Breast epithelium (tissue), 4 donors: ENCODE data around the gene MYO5B. TPM values are rescaled to one million over a fixed set of nuclear protein-coding genes. Genes with fewer than 3 reads are reported as not detected.

Experiments
- DNase-seq, 2 donors: peaks; one replicate each; pipeline ENCODE4 v3.0.0-alpha.2; 2019; ENCODE audit warnings: low spot score in 2 of 2
- H3K27ac ChIP-seq, 2 donors: fragments of 200-600 bp; sonication (generic) in 1 of 2; one replicate each; pipeline ENCODE4 v1.5.1; 2016 to 2019; ENCODE audit warnings: mild to moderate bottlenecking in 1 of 2
- H3K27me3 ChIP-seq, 2 donors: fragments of 200-600 bp; sonication (generic) in 1 of 2; one replicate each; pipeline versions ENCODE4 v1.5.1 to v1.6.0; 2017 to 2019; ENCODE audit warnings: control low read depth in 1 of 2, mild to moderate bottlenecking in 1 of 2
- H3K36me3 ChIP-seq: fragments of 200-600 bp; one replicate; pipeline ENCODE4 v1.5.1; 2019
- H3K4me1 ChIP-seq, 2 donors: fragments of 200-600 bp; sonication (generic); one replicate each; pipeline ENCODE4 v1.5.1; 2016 to 2019; ENCODE audit warnings: control low read depth in 1 of 2
- H3K4me3 ChIP-seq, 3 donors: fragments of 200-600 bp; sonication (generic); 1 replicate in 2 of 3; 2 replicates in 1 of 3; pipeline ENCODE4 v1.5.1; 2016 to 2019; ENCODE audit warnings: mild to moderate bottlenecking in 3 of 3, moderate library complexity in 2 of 3
- H3K9me3 ChIP-seq, 2 donors: fragments of 200-600 bp; sonication (generic) in 1 of 2; one replicate each; pipeline ENCODE4 v1.5.1; 2016 to 2019; ENCODE audit warnings: control low read depth in 1 of 2
- POLR2A ChIP-seq: fragments of 450-650 bp; IDR thresholded peaks from one replicate; pipeline ENCODE4 v1.6.1; 2016; ENCODE audit warnings: antibody characterized with exemption, mild to moderate bottlenecking, moderate library complexity
- POLR2AphosphoS5 ChIP-seq, 3 donors: sonication (generic); formaldehyde crosslinking; IDR thresholded peaks; one replicate each; pipeline ENCODE4 v1.6.1; 2017; ENCODE audit warnings: antibody characterized with exemption in 3 of 3
- intact Hi-C: fragments of 100-400 bp; cut with DNase I; formaldehyde crosslinking; loops from one replicate; pipeline ENCODE4 v1.15.1; 2023; ENCODE audit warnings: low total_unique reads
- total RNA-seq, 3 donors: library from RNA; depleted of rRNA; stranded (reverse); fragments of >200 nt; gene quantifications; one replicate each; pipeline ENCODE4 v1.1.0, GENCODE V29; 2016
- TF ChIP-seq, protein P1 (sequence below), 3 donors: fragments of 450-650 bp; IDR thresholded peaks; one replicate each; pipeline ENCODE4 v1.5.1; 2016 to 2017; ENCODE audit warnings: antibody characterized with exemption in 3 of 3, mild to moderate bottlenecking in 3 of 3, moderate library complexity in 3 of 3

MYO5B gene
- total RNA-seq, 3 donors from 2014 or later, result 2.4 to 53.1 (median 22.0) TPM

DNA sequence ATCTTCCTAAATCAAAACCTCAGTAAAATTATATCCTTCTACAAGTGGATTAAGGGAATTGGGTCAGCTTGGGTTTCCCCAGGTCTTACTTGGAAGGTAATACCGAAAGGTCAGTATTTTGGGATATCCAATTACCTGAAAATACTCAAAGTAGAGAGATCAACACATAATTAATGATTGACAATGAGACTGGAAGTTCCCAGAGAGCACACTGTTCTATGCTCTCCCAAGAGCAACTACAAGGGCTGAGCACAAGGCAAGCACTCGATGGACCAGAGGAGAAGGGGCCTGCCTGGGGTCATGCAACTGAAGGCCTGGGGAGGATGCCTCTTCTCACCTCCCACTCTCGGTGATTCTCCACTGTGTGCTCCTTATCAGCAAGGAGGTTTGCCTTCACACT, 222.4 kb downstream of the MYO5B start:
- no peak for DNase-seq
- Histone ChIP-seq H3K36me3 (no peaks in the 10 kb centered on the region), H3K9me3 (no peaks in the 10 kb centered on the region), H3K4me3 (no peak overlapping the region), H3K4me1 (no peaks in the 10 kb centered on the region), H3K27ac (no peak overlapping the region), H3K27me3 (no peaks in the 10 kb centered on the region)
- no peak for TF ChIP-seq POLR2AphosphoS5 (IDR thresholded peaks at IDR 0.05)
- TF ChIP-seq POLR2A, result no peak
- TF ChIP-seq, protein P1, sequence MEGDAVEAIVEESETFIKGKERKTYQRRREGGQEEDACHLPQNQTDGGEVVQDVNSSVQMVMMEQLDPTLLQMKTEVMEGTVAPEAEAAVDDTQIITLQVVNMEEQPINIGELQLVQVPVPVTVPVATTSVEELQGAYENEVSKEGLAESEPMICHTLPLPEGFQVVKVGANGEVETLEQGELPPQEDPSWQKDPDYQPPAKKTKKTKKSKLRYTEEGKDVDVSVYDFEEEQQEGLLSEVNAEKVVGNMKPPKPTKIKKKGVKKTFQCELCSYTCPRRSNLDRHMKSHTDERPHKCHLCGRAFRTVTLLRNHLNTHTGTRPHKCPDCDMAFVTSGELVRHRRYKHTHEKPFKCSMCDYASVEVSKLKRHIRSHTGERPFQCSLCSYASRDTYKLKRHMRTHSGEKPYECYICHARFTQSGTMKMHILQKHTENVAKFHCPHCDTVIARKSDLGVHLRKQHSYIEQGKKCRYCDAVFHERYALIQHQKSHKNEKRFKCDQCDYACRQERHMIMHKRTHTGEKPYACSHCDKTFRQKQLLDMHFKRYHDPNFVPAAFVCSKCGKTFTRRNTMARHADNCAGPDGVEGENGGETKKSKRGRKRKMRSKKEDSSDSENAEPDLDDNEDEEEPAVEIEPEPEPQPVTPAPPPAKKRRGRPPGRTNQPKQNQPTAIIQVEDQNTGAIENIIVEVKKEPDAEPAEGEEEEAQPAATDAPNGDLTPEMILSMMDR (IDR thresholded peaks at IDR 0.05), result no peak
- intact Hi-C loops, result no loop called here

- no peaks in the 10 kb centered on the region for H3K4me1 ChIP-seq
- TF ChIP-seq POLR2A (no peak), POLR2AphosphoS5 (IDR thresholded peaks at IDR 0.05) (no peak)
- TF ChIP-seq, protein P1 (IDR thresholded peaks at IDR 0.05), result no peak
- no peak for DNase-seq
- H3K27me3 ChIP-seq, result no peaks in the 10 kb centered on the region
- H3K36me3 ChIP-seq, result no peaks in the 10 kb centered on the region
- no peak overlapping the region for H3K4me3 ChIP-seq
- no peaks in the 10 kb centered on the region for H3K9me3 ChIP-seq
- H3K27ac ChIP-seq, result no peak overlapping the region
- intact Hi-C loops, result no loop called here
Measured at GRCh38 chr18:49971462-49971861, 223.5 kb downstream of the MYO5B start.

DNA sequence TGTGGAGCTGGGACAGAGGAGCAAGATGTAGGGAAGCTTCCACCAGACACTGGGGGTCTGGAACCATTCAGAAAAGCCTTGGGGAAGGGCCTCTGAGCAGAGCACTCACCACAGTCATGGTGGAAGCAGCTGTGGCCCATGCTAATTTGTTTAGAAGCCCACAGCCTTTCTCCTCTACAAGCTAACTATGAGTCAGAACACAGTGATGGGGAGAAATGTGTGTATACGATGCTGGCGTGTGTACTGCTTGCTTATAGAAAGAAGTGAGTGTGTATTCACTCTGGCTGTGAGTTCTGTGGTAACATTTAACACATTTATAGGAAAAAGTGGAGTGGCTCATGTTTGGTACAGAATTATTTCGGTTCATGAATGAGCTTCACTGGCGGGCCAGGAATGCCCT, 224.6 kb downstream of the MYO5B start:
- DNase-seq, result no peak
- intact Hi-C loops, result no loop called here
- Histone ChIP-seq H3K9me3 (no peaks in the 10 kb centered on the region), H3K27ac (no peak overlapping the region), H3K27me3 (no peaks in the 10 kb centered on the region), H3K4me3 (no peak overlapping the region), H3K36me3 (no peaks in the 10 kb centered on the region), H3K4me1 (no peaks in the 10 kb centered on the region)
- TF ChIP-seq POLR2A (no peak), POLR2AphosphoS5 (IDR thresholded peaks at IDR 0.05) (no peak)
- TF ChIP-seq, protein P1 (IDR thresholded peaks at IDR 0.05), result no peak

DNA sequence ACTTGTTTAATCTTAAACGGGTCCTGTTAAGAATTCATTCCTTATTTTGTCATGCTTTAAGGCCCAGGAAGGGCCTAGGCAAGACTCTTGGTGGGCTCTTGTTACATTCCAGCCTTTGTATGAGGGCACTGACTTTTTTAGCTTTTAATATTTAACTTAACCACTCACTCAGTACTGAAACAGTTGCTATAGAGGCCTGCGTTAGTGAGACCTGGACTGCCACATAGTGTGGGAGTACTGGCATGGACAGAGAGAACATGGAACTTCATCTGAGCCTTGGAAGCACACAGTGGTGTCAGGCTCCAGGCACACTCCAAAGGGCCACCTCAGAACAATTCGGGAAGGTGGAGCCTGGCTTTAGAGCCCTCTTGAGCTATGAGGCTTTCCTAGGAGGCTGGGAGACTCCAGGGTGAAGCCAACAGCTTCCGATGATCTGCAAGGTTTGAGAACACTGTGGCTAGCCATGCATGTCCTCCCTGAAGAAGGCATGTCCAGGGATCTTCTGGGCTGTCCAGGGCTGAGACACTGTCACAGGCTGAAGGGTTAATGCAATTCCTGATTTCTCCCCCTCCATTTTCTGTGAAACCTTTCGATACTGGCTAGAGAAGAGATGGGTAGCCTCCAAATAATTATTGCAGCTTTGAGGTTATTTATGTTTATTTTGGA, 226.2 kb downstream of the MYO5B start:
- no peak for DNase-seq
- Histone ChIP-seq H3K4me3 (no peak overlapping the region), H3K9me3 (no peaks in the 10 kb centered on the region), H3K27me3 (no peaks in the 10 kb centered on the region), H3K27ac (no peak overlapping the region), H3K36me3 (no peaks in the 10 kb centered on the region), H3K4me1 (no peaks in the 10 kb centered on the region)
- TF ChIP-seq POLR2AphosphoS5 (IDR thresholded peaks at IDR 0.05) (no peak), POLR2A (no peak)
- TF ChIP-seq, protein P1 (IDR thresholded peaks at IDR 0.05), result no peak
- intact Hi-C loops, result no loop called here

GRCh38 chr18:49967636-49968313, 227.2 kb downstream of the MYO5B start:
- intact Hi-C loops, result no loop called here

More at GRCh38 chr18:49967636-49968313, 227.2 kb downstream of the MYO5B start:
- TF ChIP-seq POLR2A (no peak), POLR2AphosphoS5 (IDR thresholded peaks at IDR 0.05) (no peak)
- TF ChIP-seq, protein P1 (IDR thresholded peaks at IDR 0.05), result no peak
- Histone ChIP-seq H3K4me3 (no peak overlapping the region), H3K27ac (no peak overlapping the region), H3K4me1 (no peaks in the 10 kb centered on the region), H3K9me3 (no peaks in the 10 kb centered on the region), H3K36me3 (no peaks in the 10 kb centered on the region), H3K27me3 (no peaks in the 10 kb centered on the region)
- no peak for DNase-seq
